ENCODE results near the gene MRPL37. TPM values are rescaled to one million over a fixed set of nuclear protein-coding genes. Genes with fewer than 3 reads are reported as not detected.

MRPL37 gene
- total RNA-seq, 1 donor from 2014 or later, result 41.8 TPM

- Histone ChIP-seq H3K9me3 (no peaks in the 10 kb centered on the region), H3K36me3 (no peaks in the 10 kb centered on the region), H3K4me3 (no peak overlapping the region), H3K27ac (no peak overlapping the region), H3K4me1 (peaks cover 15% of the 10 kb centered on the region), H3K27me3 (ENCODE audit: low read depth) (no peaks in the 10 kb centered on the region)
- intact Hi-C loops (cut with DNase I), result no loop called here
- ATAC-seq (no peak), DNase-seq (no peak)
- TF ChIP-seq CTCF (IDR thresholded peaks at IDR 0.05), result no peak
These were observed 65.7 kb downstream of the MRPL37 start for GRCh38 chr1:54265659-54266058.

- Histone ChIP-seq H3K27ac (no peak overlapping the region), H3K27me3 (ENCODE audit: low read depth) (no peaks in the 10 kb centered on the region), H3K4me3 (no peak overlapping the region), H3K4me1 (peaks cover 15% of the 10 kb centered on the region), H3K36me3 (no peaks in the 10 kb centered on the region), H3K9me3 (no peaks in the 10 kb centered on the region)
- DNase-seq (no peak), ATAC-seq (no peak)
- intact Hi-C loops (cut with DNase I), result no loop called here
- TF ChIP-seq CTCF (IDR thresholded peaks at IDR 0.05), result no peak
These were observed 66.2 kb downstream of the MRPL37 start for GRCh38 chr1:54266195-54266594.

- intact Hi-C loops (cut with DNase I), result no loop called here
- TF ChIP-seq CTCF (IDR thresholded peaks at IDR 0.05), result no peak
- ATAC-seq, result no peak
- Histone ChIP-seq H3K27ac (no peak overlapping the region), H3K9me3 (no peaks in the 10 kb centered on the region), H3K27me3 (ENCODE audit: low read depth) (no peaks in the 10 kb centered on the region), H3K4me1 (peaks cover 19% of the 10 kb centered on the region), H3K36me3 (no peaks in the 10 kb centered on the region), H3K4me3 (no peak overlapping the region)
- no peak for DNase-seq
These were observed 66.9 kb downstream of the MRPL37 start for GRCh38 chr1:54266908-54267307.

Other genes with a start within 250 kb of the MRPL37 start
- gene LDLRAD1, start 182.0 kb upstream of the MRPL37 start, total RNA-seq, result 13.7 TPM
- gene TMEM59, start 147.0 kb upstream of the MRPL37 start, total RNA-seq, result 475 TPM
- gene TCEANC2, start 146.6 kb upstream of the MRPL37 start, total RNA-seq, result 5.3 TPM
- gene CDCP2, start 47.2 kb upstream of the MRPL37 start, total RNA-seq, result not detected
- gene CYB5RL, start 137 bp upstream of the MRPL37 start, total RNA-seq, result 9.0 TPM
- gene SSBP3, start 206.2 kb downstream of the MRPL37 start, total RNA-seq, result 44.0 TPM